ENCODE results near the gene CACNG1.

Gene CACNG1

GRCh38 chr17:67068999-67069398, 24.6 kb downstream of the CACNG1 start:
- H3K27me3 ChIP-seq (replicated peaks; ENCODE audit: control insufficient read depth, insufficient read depth, low read length): no peaks in the 10 kb centered on the region
- no peaks in the 10 kb centered on the region for H3K4me1 ChIP-seq (ENCODE audit: control insufficient read depth, insufficient read depth, low read length)
- DNase-seq (ENCODE audit: low read depth): peak; percentile 2
- H3K4me3 ChIP-seq (ENCODE audit: low read length): no peak overlapping the region
- no peaks in the 10 kb centered on the region for H3K9me3 ChIP-seq (ENCODE audit: control insufficient read depth, low read length)
- peaks cover 10% of the 10 kb centered on the region for H3K36me3 ChIP-seq (ENCODE audit: control insufficient read depth, insufficient read depth, low read length, severe bottlenecking)
- no peak overlapping the region for H3K9ac ChIP-seq (ENCODE audit: low read length)

GRCh38 chr17:67069603-67070136, 25.3 kb downstream of the CACNG1 start:
- Histone ChIP-seq H3K9ac (ENCODE audit: low read length) (no peak overlapping the region), H3K4me3 (ENCODE audit: low read length) (no peak overlapping the region), H3K36me3 (ENCODE audit: control insufficient read depth, insufficient read depth, low read length, severe bottlenecking) (peaks cover 11% of the 10 kb centered on the region), H3K4me1 (ENCODE audit: control insufficient read depth, insufficient read depth, low read length) (no peaks in the 10 kb centered on the region), H3K27me3 (replicated peaks; ENCODE audit: control insufficient read depth, insufficient read depth, low read length) (no peaks in the 10 kb centered on the region), H3K9me3 (ENCODE audit: control insufficient read depth, low read length) (no peaks in the 10 kb centered on the region)
- DNase-seq (ENCODE audit: low read depth): no peak

GRCh38 chr17:67071595-67071994, 27.2 kb downstream of the CACNG1 start:
- H3K4me1 ChIP-seq (ENCODE audit: control insufficient read depth, insufficient read depth, low read length): no peaks in the 10 kb centered on the region
- no peaks in the 10 kb centered on the region for H3K27me3 ChIP-seq (replicated peaks; ENCODE audit: control insufficient read depth, insufficient read depth, low read length)
- H3K9ac ChIP-seq (ENCODE audit: low read length): no peak overlapping the region
- no peak for DNase-seq (ENCODE audit: low read depth)
- no peak overlapping the region for H3K4me3 ChIP-seq (ENCODE audit: low read length)
- no peaks in the 10 kb centered on the region for H3K9me3 ChIP-seq (ENCODE audit: control insufficient read depth, low read length)
- peaks cover 19% of the 10 kb centered on the region for H3K36me3 ChIP-seq (ENCODE audit: control insufficient read depth, insufficient read depth, low read length, severe bottlenecking)

GRCh38 chr17:67072885-67073284, 28.5 kb downstream of the CACNG1 start:
- Histone ChIP-seq H3K9me3 (ENCODE audit: control insufficient read depth, low read length) (no peaks in the 10 kb centered on the region), H3K9ac (ENCODE audit: low read length) (no peak overlapping the region), H3K36me3 (ENCODE audit: control insufficient read depth, insufficient read depth, low read length, severe bottlenecking) (peaks cover 27% of the 10 kb centered on the region), H3K4me3 (ENCODE audit: low read length) (no peak overlapping the region), H3K27me3 (replicated peaks; ENCODE audit: control insufficient read depth, insufficient read depth, low read length) (no peaks in the 10 kb centered on the region), H3K4me1 (ENCODE audit: control insufficient read depth, insufficient read depth, low read length) (no peaks in the 10 kb centered on the region)
- DNase-seq (ENCODE audit: low read depth): no peak

- DNase-seq (ENCODE audit: low read depth): no peak
- H3K4me1 ChIP-seq (ENCODE audit: control insufficient read depth, insufficient read depth, low read length): no peaks in the 10 kb centered on the region
- H3K9me3 ChIP-seq (ENCODE audit: control insufficient read depth, low read length): no peaks in the 10 kb centered on the region
- H3K27me3 ChIP-seq (replicated peaks; ENCODE audit: control insufficient read depth, insufficient read depth, low read length): no peaks in the 10 kb centered on the region
- H3K36me3 ChIP-seq (ENCODE audit: control insufficient read depth, insufficient read depth, low read length, severe bottlenecking): peaks cover 33% of the 10 kb centered on the region
- H3K9ac ChIP-seq (ENCODE audit: low read length): no peak overlapping the region
- no peak overlapping the region for H3K4me3 ChIP-seq (ENCODE audit: low read length)
Measured at GRCh38 chr17:67074781-67075180, 30.4 kb downstream of the CACNG1 start.

GRCh38 chr17:67076290-67076689, 31.9 kb downstream of the CACNG1 start:
- H3K27me3 ChIP-seq (replicated peaks; ENCODE audit: control insufficient read depth, insufficient read depth, low read length): no peaks in the 10 kb centered on the region
- H3K36me3 ChIP-seq (ENCODE audit: control insufficient read depth, insufficient read depth, low read length, severe bottlenecking): peaks cover 34% of the 10 kb centered on the region
- H3K9me3 ChIP-seq (ENCODE audit: control insufficient read depth, low read length): no peaks in the 10 kb centered on the region
- no peaks in the 10 kb centered on the region for H3K4me1 ChIP-seq (ENCODE audit: control insufficient read depth, insufficient read depth, low read length)
- DNase-seq (ENCODE audit: low read depth): no peak
- H3K4me3 ChIP-seq (ENCODE audit: low read length): no peak overlapping the region
- H3K9ac ChIP-seq (ENCODE audit: low read length): no peak overlapping the region

- no peaks in the 10 kb centered on the region for H3K4me1 ChIP-seq (ENCODE audit: control insufficient read depth, insufficient read depth, low read length)
- DNase-seq (ENCODE audit: low read depth): no peak
- H3K9me3 ChIP-seq (ENCODE audit: control insufficient read depth, low read length): no peaks in the 10 kb centered on the region
- H3K4me3 ChIP-seq (ENCODE audit: low read length): no peak overlapping the region
- H3K9ac ChIP-seq (ENCODE audit: low read length): no peak overlapping the region
- H3K27me3 ChIP-seq (replicated peaks; ENCODE audit: control insufficient read depth, insufficient read depth, low read length): no peaks in the 10 kb centered on the region
- H3K36me3 ChIP-seq (ENCODE audit: control insufficient read depth, insufficient read depth, low read length, severe bottlenecking): peaks cover 38% of the 10 kb centered on the region
Measured at GRCh38 chr17:67078292-67078691, 33.9 kb downstream of the CACNG1 start.

- Histone ChIP-seq H3K9ac (ENCODE audit: low read length) (no peak overlapping the region), H3K4me3 (ENCODE audit: low read length) (no peak overlapping the region), H3K27me3 (replicated peaks; ENCODE audit: control insufficient read depth, insufficient read depth, low read length) (no peaks in the 10 kb centered on the region), H3K9me3 (ENCODE audit: control insufficient read depth, low read length) (no peaks in the 10 kb centered on the region), H3K4me1 (ENCODE audit: control insufficient read depth, insufficient read depth, low read length) (no peaks in the 10 kb centered on the region), H3K36me3 (ENCODE audit: control insufficient read depth, insufficient read depth, low read length, severe bottlenecking) (peaks cover 35% of the 10 kb centered on the region)
- DNase-seq (ENCODE audit: low read depth): no peak
Measured at GRCh38 chr17:67079491-67079890, 35.1 kb downstream of the CACNG1 start.

- H3K9ac ChIP-seq (ENCODE audit: low read length): no peak overlapping the region
- H3K9me3 ChIP-seq (ENCODE audit: control insufficient read depth, low read length): no peaks in the 10 kb centered on the region
- DNase-seq (ENCODE audit: low read depth): no peak
- no peaks in the 10 kb centered on the region for H3K4me1 ChIP-seq (ENCODE audit: control insufficient read depth, insufficient read depth, low read length)
- peaks cover 47% of the 10 kb centered on the region for H3K36me3 ChIP-seq (ENCODE audit: control insufficient read depth, insufficient read depth, low read length, severe bottlenecking)
- H3K4me3 ChIP-seq (ENCODE audit: low read length): no peak overlapping the region
- no peaks in the 10 kb centered on the region for H3K27me3 ChIP-seq (replicated peaks; ENCODE audit: control insufficient read depth, insufficient read depth, low read length)
Measured at GRCh38 chr17:67080804-67081203, 36.5 kb downstream of the CACNG1 start.

- Histone ChIP-seq H3K36me3 (ENCODE audit: control insufficient read depth, insufficient read depth, low read length, severe bottlenecking) (peaks cover 47% of the 10 kb centered on the region), H3K4me1 (ENCODE audit: control insufficient read depth, insufficient read depth, low read length) (no peaks in the 10 kb centered on the region), H3K9ac (ENCODE audit: low read length) (no peak overlapping the region), H3K27me3 (replicated peaks; ENCODE audit: control insufficient read depth, insufficient read depth, low read length) (no peaks in the 10 kb centered on the region), H3K4me3 (ENCODE audit: low read length) (no peak overlapping the region), H3K9me3 (ENCODE audit: control insufficient read depth, low read length) (no peaks in the 10 kb centered on the region)
- no peak for DNase-seq (ENCODE audit: low read depth)
Measured at GRCh38 chr17:67082107-67082506, 37.8 kb downstream of the CACNG1 start.

GRCh38 chr17:67085406-67085805, 41.1 kb downstream of the CACNG1 start:
- Histone ChIP-seq H3K27me3 (replicated peaks; ENCODE audit: control insufficient read depth, insufficient read depth, low read length) (no peaks in the 10 kb centered on the region), H3K4me1 (ENCODE audit: control insufficient read depth, insufficient read depth, low read length) (no peaks in the 10 kb centered on the region), H3K36me3 (ENCODE audit: control insufficient read depth, insufficient read depth, low read length, severe bottlenecking) (peaks cover 53% of the 10 kb centered on the region), H3K9ac (ENCODE audit: low read length) (no peak overlapping the region), H3K4me3 (ENCODE audit: low read length) (no peak overlapping the region), H3K9me3 (ENCODE audit: control insufficient read depth, low read length) (peaks cover 5% of the 10 kb centered on the region)
- DNase-seq (ENCODE audit: low read depth): no peak

- H3K27me3 ChIP-seq (replicated peaks; ENCODE audit: control insufficient read depth, insufficient read depth, low read length): no peaks in the 10 kb centered on the region
- H3K4me1 ChIP-seq (ENCODE audit: control insufficient read depth, insufficient read depth, low read length): no peaks in the 10 kb centered on the region
- H3K9me3 ChIP-seq (ENCODE audit: control insufficient read depth, low read length): peaks cover 5% of the 10 kb centered on the region
- H3K4me3 ChIP-seq (ENCODE audit: low read length): no peak overlapping the region
- no peak for DNase-seq (ENCODE audit: low read depth)
- peaks cover 52% of the 10 kb centered on the region for H3K36me3 ChIP-seq (ENCODE audit: control insufficient read depth, insufficient read depth, low read length, severe bottlenecking)
- no peak overlapping the region for H3K9ac ChIP-seq (ENCODE audit: low read length)
Measured at GRCh38 chr17:67088639-67089038, 44.3 kb downstream of the CACNG1 start.

All from adipocyte (in vitro differentiated cells).